ENCODE results near the gene KCTD5. TPM values are rescaled to one million over a fixed set of nuclear protein-coding genes. Genes with fewer than 3 reads are reported as not detected.
"Not testable (repeated sequence)": the region's sequence is repeated elsewhere in the genome, so short reads cannot be mapped to it uniquely, and the experiment has no call there.

Gene KCTD5
- total RNA-seq, 2 donors from 2014 or later, result 27.8 to 46.9 TPM

DNA sequence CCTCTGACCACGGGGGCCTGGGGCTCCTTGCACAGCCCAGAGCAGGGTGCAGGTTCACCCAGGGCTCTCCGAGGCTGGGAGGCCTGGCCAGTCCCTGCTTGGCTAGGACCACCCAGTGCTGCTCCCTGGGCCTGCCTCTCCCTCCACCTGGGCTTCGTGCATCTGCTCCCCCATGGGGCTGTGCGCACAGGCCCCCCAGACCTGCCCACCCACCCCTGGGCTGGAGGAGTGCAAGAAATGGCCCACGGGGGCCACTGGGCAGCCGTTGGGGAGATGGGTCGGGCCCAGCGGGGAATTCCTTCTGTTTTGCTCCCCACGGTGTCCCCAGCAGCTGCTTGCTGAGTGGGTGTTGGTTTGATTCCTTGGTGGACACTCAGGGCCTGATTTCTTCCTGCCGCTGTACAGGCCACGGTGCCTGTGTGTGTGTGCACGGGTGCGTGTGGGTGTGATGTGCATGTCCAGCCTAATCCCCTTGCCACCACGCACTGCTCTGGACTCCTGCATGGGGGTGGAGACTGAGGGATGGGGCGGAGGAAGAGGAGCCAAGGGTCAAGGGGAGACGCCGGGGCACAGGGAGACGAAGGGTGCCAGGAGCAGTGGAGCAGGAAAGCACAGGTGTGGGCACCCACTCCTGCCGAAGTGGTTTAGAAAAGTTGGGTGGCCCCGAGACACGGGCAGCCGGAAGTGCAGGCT lies 29.2 kb downstream of the KCTD5 start:
- Mint-ChIP-seq H3K27ac (no peak overlapping the region), H3K9me3 (no peaks in the 10 kb centered on the region), H3K36me3 (no peaks in the 10 kb centered on the region)
- DNase-seq (ENCODE audit: low spot score in 2 of 2), result no peak
- no peak for ATAC-seq

DNA sequence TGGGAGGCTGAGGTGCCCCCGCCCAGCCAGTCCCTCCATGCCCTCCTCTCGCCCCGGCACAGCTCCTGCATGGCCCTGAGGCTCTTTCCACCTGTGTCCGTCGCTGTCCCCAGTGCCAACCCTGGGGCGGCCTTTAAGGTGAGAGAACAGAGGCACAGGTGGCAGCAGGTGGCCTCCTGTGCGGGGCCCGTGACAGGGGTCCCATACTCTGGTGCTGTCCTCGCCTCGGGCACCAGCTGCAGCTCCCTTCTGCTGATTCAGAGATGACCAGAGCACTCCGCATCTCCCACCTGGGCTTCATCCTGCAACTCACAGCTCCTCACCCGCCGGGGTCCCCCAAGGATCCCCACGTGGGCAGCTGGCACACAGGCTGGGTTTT lies 29.7 kb downstream of the KCTD5 start:
- DNase-seq (ENCODE audit: low spot score in 2 of 2) (no peak), ATAC-seq (no peak)
- Mint-ChIP-seq H3K36me3 (no peaks in the 10 kb centered on the region), H3K9me3 (no peaks in the 10 kb centered on the region), H3K27ac (peak overlapping the region in 1 of 2 donors; percentile 84)

DNA sequence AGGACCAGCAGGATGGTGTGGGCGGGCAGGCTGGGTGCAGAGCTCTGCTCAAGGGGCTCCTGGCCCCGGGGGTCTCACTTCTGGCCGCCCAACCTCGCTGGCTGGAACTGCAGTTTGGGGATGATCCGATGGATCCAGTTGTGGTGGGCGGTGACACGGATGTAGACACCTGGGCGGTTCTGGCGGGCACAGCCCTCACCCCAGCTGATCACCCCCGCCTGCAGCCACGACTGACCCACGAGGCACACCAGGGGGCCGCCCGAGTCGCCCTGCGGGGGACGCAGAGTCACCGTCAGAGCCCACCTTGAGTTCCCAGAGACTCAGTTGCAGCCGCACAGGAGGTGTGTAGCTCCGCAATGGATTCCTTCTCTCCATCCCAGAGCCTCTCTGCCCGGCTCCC lies 30.2 kb downstream of the KCTD5 start:
- H3K27ac Mint-ChIP-seq, result no peak overlapping the region
- no peak for DNase-seq (ENCODE audit: low spot score in 2 of 2)
- H3K9me3 Mint-ChIP-seq, result no peaks in the 10 kb centered on the region
- no peaks in the 10 kb centered on the region for H3K36me3 Mint-ChIP-seq
- no peak for ATAC-seq

DNA sequence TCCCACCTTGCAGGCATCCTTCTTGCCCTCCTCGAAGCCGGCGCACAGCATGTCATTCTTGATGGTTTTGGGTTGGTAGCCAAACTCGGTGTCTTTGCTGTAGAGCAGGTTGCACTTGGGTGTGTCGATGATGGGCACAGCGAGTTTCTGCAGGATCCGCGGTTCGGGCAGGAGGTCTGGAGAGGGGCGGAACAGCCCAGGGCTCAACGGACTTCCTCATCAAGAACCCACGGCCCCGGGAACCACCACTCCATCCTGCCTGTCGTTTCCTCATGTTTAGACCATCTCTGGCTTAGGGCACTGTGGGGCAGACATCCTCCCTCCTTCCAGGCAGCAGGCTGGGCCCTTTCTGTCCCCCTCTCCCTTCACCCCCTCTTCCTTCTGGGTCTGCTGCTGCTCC lies 31.2 kb downstream of the KCTD5 start:
- DNase-seq (ENCODE audit: low spot score in 2 of 2), result no peak
- Mint-ChIP-seq H3K9me3 (no peaks in the 10 kb centered on the region), H3K36me3 (no peaks in the 10 kb centered on the region), H3K27ac (no peak overlapping the region)
- ATAC-seq, result no peak

DNA sequence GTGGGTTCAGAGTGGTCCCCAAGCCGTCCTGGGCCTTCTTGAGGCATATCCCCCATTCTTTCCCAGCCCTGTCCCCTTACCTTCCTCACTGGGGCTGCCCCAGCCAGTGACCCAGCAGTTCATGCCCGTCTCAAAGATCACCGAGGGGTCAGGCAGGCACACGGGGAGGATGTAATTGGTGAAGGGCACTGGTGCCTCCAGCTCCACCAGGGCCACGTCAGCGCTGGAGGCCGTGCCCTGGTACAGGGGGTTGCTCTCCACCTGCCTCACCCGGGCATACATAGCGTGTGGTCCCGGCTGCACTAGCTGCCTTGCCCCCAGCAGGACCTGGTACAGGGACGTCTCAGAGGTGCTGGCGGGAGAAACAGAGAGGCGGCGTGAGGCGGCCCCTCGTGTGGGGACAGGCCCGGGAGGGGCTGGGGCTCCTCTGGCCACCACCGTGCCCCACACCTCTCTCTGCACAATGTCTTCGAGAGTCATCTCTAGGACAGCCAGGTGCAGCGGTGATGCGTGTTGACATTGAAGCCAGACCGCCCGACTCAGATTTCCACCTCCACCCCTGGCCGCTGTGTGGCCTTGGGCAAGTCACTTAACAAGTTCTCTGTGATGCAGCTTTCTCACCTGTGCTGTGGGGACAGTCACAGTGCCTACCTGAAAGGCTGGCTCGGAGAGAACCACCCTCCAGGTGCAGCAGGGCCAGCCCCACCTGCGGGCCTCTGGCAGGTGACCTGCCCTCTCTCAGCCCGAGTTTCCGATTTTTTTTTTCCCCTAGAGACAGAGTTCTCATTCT lies 31.9 kb downstream of the KCTD5 start:
- H3K9me3 Mint-ChIP-seq, result no peaks in the 10 kb centered on the region
- H3K36me3 Mint-ChIP-seq, result no peaks in the 10 kb centered on the region
- H3K27ac Mint-ChIP-seq, result no peak overlapping the region
- ATAC-seq (no peak), DNase-seq (ENCODE audit: low spot score in 2 of 2) (no peak)

DNA sequence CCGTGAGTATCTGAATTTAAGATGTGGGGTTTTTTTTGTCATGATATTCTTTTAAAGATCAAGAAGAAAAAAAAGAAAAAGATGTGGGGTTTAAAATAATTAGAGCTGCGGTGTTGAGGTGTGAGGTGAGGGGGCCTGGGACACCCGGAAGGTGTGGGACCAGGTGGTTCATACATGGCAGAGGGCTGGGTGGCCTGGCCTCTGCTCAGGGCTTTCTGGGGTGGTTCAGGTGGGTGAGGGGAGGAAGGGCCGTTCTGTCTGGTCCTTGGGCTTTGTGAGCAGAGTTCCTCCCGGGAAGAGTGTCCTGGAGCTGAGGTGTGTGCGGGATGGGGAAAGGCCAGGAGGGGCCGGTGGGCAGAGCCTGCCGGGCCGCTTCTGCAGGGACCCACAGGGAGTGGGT lies 32.7 kb downstream of the KCTD5 start:
- H3K9me3 Mint-ChIP-seq, result no peaks in the 10 kb centered on the region
- ATAC-seq, result peak in 1 of 2 donors; percentile 1
- no peak for DNase-seq (ENCODE audit: low spot score in 2 of 2)
- H3K27ac Mint-ChIP-seq, result peak overlapping the region in 1 of 2 donors; percentile 9
- no peaks in the 10 kb centered on the region for H3K36me3 Mint-ChIP-seq

DNA sequence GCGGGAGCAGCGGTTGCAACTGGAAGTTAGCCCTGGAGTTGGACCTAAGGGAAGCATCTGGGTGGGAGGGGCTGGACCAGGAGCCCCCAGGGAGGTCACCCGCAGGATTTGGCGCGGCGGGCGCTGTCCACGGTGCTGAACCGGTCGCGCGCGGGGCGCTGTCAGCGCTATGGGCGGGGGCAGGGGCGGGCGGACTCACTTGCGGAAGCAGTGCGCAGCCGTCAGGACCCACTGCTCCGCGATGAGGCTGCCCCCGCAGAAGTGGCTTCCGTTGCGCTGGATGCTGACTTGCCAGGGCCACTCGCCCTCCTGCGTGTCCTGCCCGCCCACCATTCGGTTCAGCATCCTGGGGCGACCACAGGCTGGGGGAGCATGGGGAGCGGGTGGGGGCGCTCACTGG lies 33.2 kb downstream of the KCTD5 start:
- DNase-seq (ENCODE audit: low spot score in 2 of 2), result peak; percentile 68 to 85
- H3K9me3 Mint-ChIP-seq, result no peaks in the 10 kb centered on the region
- H3K36me3 Mint-ChIP-seq, result no peaks in the 10 kb centered on the region
- peak; percentile 78 to 89 for ATAC-seq
- H3K27ac Mint-ChIP-seq, result no peak overlapping the region

DNA sequence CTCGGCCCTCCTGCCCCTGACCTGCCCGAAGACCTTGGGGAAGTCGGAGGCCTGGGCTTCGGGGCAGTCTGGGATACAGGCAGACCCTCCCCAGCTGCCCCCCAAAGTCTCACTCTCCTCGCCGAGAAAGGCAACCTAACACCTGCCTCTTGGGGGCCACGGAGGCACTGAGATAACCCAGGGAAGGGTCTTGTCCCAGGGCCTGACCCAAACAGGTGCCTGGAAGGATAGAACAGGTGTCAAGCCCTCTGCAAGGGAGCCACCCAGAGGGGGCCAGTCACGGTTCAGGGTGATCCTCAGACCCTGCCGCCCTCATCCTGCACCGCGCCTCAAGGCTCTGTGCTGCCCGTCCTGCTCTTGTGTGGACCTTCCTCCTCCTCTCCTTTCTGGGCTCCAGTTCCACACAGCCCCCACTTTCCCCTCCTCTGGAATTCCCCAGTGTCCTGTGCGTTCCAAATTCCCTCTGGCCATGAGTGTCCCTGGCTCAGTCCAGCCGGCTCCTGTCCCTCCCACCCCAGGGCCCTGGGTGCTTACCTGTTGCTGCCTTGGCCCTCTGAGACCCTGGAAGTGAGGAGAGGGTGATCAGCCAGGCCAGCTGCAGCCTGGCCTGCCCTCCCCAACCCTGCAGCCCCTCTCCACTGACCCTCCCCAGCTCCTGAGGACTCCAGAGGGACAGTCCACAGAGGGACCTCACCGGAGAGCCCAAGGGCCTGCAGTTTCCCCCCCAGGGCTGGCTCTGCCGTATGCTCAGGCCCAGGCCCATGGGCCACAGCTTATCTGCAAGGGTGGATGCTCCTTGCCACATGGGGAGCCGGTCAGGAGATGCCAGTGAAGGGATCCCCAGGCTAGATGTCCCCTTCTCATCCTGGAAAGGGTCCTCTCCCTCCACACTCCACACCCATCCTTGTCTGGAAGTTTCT lies 33.9 kb downstream of the KCTD5 start:
- ATAC-seq (no peak), DNase-seq (ENCODE audit: low spot score in 2 of 2) (no peak)
- H3K36me3 Mint-ChIP-seq, result no peaks in the 10 kb centered on the region
- no peaks in the 10 kb centered on the region for H3K9me3 Mint-ChIP-seq
- H3K27ac Mint-ChIP-seq, result peak overlapping the region in 1 of 2 donors; percentile 30

DNA sequence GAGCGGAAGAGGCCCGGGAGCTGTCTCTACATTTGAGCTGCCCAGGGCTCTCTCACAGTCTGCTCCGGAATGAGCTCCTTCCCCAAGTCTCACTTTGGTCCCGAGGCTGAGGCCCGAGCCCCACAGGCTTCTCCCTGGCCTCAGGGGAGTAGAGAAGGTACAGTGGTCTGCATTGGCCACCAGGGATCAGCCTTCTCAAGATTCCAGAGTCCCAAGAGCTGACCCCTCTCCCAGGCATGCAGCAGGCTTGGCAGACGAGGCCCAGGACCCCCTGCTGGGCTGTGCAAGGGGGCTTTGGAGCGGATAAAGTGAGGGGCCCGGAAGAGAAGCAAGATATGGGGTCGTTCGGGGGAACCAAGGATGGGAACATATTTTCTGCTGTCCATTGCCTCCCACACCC lies 34.6 kb downstream of the KCTD5 start:
- Mint-ChIP-seq H3K27ac (no peak overlapping the region), H3K36me3 (no peaks in the 10 kb centered on the region)

GRCh38 chr16:2717383-2718263 lies 35.3 kb downstream of the KCTD5 start:
- ATAC-seq (no peak), DNase-seq (ENCODE audit: low spot score in 2 of 2) (no peak)
- Mint-ChIP-seq H3K36me3 (no peaks in the 10 kb centered on the region), H3K9me3 (no peaks in the 10 kb centered on the region), H3K27ac (no peak overlapping the region)

More for the DNA sequence above, 34.6 kb downstream of the KCTD5 start:
- no peak for DNase-seq (ENCODE audit: low spot score in 2 of 2)
- no peaks in the 10 kb centered on the region for H3K9me3 Mint-ChIP-seq
- ATAC-seq, result no peak

GRCh38 chr16:2719328-2720063 lies 37.2 kb downstream of the KCTD5 start:
- Mint-ChIP-seq H3K27ac (peak overlapping the region in 1 of 2 donors; percentile 80), H3K36me3 (no peaks in the 10 kb centered on the region), H3K9me3 (no peaks in the 10 kb centered on the region)
- DNase-seq (ENCODE audit: low spot score in 2 of 2), result no peak
- ATAC-seq, result no peak

GRCh38 chr16:2720064-2720457 lies 37.7 kb downstream of the KCTD5 start, which contains the start of gene PRSS27:
Gene PRSS27, minus strand, starts transcription at chr16:2720224. Its CDS starts 64 bp downstream, at chr16:2720160.
- H3K9me3 Mint-ChIP-seq, result no peaks in the 10 kb centered on the region
- peak within 1 kb of the TSS; percentile 80 to 92 for H3K27ac Mint-ChIP-seq
- DNase-seq (ENCODE audit: low spot score in 2 of 2) (no peak), ATAC-seq (no peak)
- no peaks in the 10 kb centered on the region for H3K36me3 Mint-ChIP-seq

GRCh38 chr16:2720719-2721633 lies 38.7 kb downstream of the KCTD5 start:
- DNase-seq (ENCODE audit: low spot score in 2 of 2) (peak; percentile 89 to 92), ATAC-seq (peak; percentile 91 to 93)
- no peaks in the 10 kb centered on the region for H3K36me3 Mint-ChIP-seq
- peak overlapping the region; percentile 80 to 92 for H3K27ac Mint-ChIP-seq
- H3K9me3 Mint-ChIP-seq, result no peaks in the 10 kb centered on the region

DNA sequence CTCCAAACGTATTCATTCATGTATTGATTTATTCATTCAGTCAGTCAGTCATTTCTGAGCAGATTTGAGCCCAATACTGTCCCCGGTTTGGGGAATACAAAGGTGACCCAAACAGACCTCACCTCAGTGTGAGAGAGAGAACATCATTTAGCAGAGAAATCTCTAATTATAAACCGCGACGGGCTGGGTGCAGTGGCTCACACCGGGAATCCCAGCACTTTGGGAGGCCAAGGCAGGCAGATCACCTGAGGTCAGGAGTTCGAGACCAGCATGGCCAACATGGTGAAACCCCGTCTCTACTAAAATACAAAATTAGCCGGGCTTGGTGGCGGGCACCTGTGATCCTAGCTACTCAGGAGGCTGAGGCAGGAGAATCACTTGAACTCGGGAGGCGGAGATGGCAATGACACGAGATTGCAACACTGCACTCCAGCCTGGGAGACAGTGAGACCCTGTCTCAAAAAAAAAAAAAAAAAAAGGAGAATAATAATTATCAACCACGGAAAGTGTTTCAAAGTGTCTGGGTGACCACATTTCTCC lies 39.4 kb downstream of the KCTD5 start:
- not testable (repeated sequence) for H3K9me3 Mint-ChIP-seq, ATAC-seq

More for the DNA sequence above, 39.4 kb downstream of the KCTD5 start:
- peak overlapping the region in 1 of 2 donors; percentile 86 for H3K27ac Mint-ChIP-seq
- not testable (repeated sequence) for DNase-seq (ENCODE audit: low spot score in 2 of 2); H3K36me3 Mint-ChIP-seq

All from activated naive CD4-positive, alpha-beta T cell treated with anti-CD3 and anti-CD28 coated beads, Interleukin-2, amount 50 U/mL, for 72 hours (primary cell).